ENCODE measurements around the gene IFT80.

The IFT80 gene

GRCh38 chr3:160399125-160400029 is at the start of gene IFT80, which contains the start of gene SMC4:
Gene IFT80, minus strand, starts transcription at chr3:160399225. Its CDS starts 14,625 bp downstream, at chr3:160384600.
Gene SMC4, plus strand, starts transcription at chr3:160399650. Its CDS starts 1,177 bp downstream, at chr3:160400827.
- DNase-seq (ENCODE audit: extremely low read depth in 1 of 2, low read depth in 1 of 2), result peak; percentile 84 to 92

GRCh38 chr3:160447544-160447943 is 48.5 kb upstream of the IFT80 start:
- DNase-seq (ENCODE audit: extremely low read depth in 1 of 2, low read depth in 1 of 2), result no peak

DNA sequence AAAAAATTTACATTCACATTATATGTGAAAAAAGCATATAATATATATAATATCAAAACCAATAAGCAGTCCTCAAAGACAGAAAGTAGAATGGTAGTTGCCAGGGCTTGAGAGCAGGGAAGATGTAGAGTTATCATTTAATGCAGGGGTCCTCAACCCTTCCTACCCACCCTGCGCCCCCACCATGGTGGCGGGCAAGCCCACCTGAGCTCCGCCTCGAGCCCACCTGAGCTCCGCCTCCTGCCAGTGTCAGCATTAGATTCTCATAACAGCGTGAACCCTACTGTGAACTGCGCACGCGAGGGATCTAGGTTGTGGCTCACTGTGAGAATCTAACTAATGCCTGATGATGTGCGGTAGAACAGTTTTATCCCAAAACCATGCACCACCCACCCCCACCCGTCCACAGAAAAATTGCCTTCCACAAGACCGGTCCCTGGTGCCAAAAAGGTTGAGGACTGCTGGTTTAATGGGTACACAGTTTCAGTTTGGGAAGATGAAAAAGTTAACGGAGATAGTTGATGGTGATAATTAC is 47.6 kb upstream of the IFT80 start:
- no peak for DNase-seq (ENCODE audit: extremely low read depth in 1 of 2, low read depth in 1 of 2)

- no peak for DNase-seq (ENCODE audit: extremely low read depth in 1 of 2, low read depth in 1 of 2)
Observed at GRCh38 chr3:160445854-160446253, 46.8 kb upstream of the IFT80 start.

- no peak for DNase-seq (ENCODE audit: extremely low read depth in 1 of 2, low read depth in 1 of 2)
Observed at GRCh38 chr3:160444411-160444810, 45.4 kb upstream of the IFT80 start.

DNA sequence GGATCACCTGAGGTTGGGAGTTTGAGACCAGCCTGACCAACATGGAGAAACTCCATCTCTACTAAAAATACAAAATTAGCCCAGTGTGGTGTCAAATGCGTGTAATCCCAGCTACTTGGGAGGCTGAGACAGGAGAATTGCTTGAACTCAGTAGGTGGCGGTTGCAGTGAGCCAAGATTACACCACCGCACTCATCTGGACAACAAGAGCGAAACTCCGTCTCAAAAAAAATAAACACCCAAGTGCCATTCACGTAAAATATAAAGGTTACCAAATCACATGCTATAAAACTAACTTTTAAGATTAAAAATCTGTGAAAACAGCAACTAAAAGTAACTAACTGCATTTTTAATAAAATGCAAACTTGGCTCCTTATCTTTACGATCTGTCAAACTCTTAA is 41.7 kb upstream of the IFT80 start:
- no peak for DNase-seq (ENCODE audit: extremely low read depth in 1 of 2, low read depth in 1 of 2)

GRCh38 chr3:160437083-160437455 is 38.0 kb upstream of the IFT80 start:
- DNase-seq (ENCODE audit: extremely low read depth in 1 of 2, low read depth in 1 of 2), result no peak

DNA sequence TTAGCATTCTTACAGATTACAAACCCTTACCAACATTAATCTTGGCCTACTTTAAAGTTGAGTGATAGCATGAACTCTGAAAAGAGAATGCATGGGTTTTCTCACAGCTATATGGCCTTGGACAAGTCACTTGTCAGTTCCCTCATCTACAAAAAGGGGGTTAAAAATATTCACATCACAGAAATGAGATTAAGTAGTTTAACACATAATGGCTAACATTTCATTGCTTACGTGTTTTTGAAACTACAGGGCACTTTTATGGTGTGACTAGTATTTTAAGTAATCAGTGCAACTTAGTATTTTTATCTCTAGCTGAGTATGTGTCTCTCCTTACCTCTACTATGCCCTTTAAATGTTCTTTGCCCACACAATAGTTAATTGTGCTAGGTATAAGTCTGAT is 36.7 kb upstream of the IFT80 start:
- no peak for DNase-seq (ENCODE audit: extremely low read depth in 1 of 2, low read depth in 1 of 2)

- DNase-seq (ENCODE audit: extremely low read depth in 1 of 2, low read depth in 1 of 2), result no peak
Observed at GRCh38 chr3:160435095-160435494, 36.1 kb upstream of the IFT80 start.

DNA sequence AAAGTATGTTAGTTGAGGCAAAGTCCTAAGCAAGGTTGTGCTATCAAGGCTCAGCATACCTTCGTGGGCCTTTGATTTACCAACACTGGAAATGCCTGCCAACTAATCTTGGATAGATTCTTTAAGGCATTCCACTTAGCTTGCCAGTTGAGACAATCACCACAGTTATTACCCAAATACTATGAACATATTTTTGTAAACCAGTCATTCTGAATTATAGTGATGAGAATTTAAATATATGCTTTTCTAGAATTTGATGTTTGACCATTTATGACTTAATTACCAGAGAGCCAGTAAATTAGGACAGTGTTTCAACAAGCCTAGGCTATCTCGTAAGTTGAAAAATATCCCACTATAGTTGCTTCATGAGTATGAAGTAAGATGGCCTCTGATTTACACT is 35.0 kb upstream of the IFT80 start:
- no peak for DNase-seq (ENCODE audit: extremely low read depth in 1 of 2, low read depth in 1 of 2)

DNA sequence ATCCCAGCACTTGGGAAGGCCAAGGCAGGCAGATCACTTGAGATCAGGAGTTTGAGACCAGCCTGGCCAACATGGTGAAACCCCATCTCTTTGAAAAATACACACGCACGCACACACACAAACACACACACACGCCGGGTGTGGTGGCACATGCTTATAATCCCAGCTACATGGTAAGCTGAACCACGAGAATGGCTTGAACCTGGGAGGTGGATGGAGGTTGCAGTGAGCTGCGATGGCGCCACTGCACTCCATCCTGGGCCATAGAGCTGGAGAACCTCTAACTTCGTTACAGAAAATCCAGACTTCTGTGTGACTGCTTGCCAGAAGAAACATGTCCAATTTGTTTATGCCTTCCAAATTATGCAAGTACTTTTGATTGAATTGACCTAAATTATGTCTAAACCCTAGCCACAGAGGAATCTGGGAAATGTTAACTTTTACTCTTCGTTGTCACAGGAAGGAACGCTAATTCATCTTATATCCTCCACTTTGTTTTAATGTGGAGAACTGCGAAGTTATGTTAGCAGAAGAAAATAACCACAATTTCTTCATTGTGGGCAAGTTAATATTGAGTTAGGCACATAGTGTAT is 28.9 kb upstream of the IFT80 start:
- DNase-seq (ENCODE audit: extremely low read depth in 1 of 2, low read depth in 1 of 2), result no peak

DNA sequence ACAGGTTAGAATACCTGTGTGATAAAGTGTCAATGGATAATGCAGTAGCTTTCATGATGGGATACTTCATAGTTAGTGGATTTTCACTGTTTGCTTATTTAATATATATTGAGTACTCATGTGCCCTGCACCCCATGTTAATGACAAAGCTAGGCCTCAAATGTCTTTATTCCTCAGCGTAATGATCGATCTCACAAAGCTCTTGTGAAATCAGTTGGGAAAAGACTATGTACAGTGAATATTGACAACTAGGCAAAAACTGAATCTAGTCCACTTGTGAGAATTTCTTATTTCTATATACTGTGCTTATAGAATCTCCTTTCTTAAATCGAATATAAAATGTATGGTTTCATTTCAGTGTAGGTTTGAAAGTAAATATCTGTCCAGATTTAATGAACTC is 18.3 kb upstream of the IFT80 start:
- DNase-seq (ENCODE audit: extremely low read depth in 1 of 2, low read depth in 1 of 2), result no peak

DNA sequence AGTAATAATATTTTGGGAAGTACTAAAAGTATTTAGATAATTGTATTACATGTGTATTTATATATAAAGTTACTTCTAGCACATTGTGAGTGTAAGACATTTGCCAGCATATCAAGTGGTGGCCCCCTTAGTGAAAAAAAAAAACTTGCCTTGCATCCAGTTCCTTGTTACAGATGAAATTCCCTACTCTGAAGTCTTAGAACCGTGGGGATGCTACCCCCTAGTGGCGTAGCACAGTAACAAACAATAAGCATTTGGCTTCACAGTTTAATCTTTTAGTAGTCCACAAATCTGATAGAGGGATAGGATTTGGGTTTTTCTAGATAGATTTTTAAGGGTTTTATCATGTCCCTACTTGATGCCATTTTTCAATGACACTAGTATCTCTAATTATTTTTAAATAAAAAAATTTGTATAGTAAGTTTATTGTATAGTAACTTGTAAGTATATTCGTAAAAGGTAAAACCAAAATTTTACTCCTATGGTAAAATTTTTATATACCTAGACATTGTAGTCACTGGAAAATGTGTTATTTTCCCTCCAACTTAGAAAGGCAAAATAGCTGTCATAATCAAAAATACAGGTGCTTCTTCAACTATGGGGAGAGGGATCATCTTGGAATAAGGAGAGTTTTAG is 14.7 kb upstream of the IFT80 start:
- DNase-seq (ENCODE audit: extremely low read depth in 1 of 2, low read depth in 1 of 2), result peak; percentile 27 to 47

GRCh38 chr3:160412477-160412876 is 13.5 kb upstream of the IFT80 start:
- DNase-seq (ENCODE audit: extremely low read depth in 1 of 2, low read depth in 1 of 2), result no peak

DNA sequence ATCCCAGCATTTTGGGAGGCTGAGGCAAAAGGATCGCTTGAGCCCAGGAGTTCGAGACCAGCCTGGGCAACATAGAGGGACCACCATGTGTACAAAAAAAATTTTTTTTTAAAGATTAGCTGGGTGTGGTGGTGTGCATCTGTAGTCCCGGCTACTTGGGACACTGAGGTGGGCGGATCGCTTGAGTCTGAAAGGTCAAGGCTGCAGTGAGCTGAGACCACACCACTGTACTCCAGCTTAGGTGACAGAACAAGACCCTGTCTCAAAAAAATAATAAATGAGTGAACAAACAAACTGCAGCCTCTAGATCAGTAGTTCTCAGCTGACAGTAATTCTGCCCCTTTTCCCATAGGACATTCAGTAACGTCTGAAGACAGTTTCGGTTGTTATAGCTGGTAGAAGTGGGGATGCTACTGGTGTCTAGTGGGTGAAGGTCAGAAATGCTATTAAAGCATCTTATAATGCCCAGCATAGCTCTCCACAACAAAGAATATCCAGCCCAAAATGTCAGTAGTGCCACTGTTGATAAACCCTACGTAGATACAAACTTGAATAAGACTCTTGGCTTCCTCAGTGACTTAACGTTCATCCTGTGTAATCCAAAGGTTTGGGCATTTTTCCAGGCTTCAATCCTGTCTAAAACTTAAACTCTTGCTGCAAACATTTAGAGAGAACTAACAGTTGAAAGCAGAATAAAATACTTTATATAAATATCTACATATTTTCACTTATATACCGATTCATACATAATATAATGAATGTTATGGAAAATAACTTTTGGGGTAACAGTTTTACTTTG is 11.0 kb upstream of the IFT80 start:
- DNase-seq (ENCODE audit: extremely low read depth in 1 of 2, low read depth in 1 of 2), result no peak

DNA sequence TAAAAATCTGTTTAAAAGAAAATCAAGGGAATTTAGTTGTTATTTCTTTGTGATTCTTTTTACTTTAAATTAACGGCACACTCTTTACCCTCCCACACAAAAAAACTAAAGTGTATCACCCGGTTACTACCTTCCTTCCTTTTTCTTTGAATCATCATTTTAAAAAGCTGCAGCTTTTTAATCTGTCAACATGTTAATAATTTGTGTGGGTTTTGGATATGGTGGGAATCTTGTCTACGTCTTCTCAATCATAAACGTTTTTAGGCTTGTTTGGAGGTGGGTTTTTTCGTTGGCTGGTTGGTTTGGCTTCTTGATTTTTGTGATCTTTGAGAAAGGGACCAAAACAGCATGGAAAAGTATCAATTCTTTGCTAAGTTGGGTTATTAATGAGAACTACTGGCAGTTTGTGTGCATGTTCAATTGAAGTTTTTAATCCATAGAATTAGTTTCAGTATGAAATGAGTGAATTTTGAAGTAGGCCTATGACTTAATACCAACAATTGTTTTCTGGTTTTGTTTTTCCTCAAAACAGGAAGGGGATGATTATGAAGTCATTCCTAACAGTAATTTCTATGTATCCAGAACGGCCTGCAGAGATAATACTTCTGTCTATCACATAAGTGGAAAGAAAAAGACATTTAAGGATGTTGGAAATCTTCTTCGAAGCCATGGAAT is 4.9 kb upstream of the IFT80 start:
- DNase-seq (ENCODE audit: extremely low read depth in 1 of 2, low read depth in 1 of 2), result no peak

DNA sequence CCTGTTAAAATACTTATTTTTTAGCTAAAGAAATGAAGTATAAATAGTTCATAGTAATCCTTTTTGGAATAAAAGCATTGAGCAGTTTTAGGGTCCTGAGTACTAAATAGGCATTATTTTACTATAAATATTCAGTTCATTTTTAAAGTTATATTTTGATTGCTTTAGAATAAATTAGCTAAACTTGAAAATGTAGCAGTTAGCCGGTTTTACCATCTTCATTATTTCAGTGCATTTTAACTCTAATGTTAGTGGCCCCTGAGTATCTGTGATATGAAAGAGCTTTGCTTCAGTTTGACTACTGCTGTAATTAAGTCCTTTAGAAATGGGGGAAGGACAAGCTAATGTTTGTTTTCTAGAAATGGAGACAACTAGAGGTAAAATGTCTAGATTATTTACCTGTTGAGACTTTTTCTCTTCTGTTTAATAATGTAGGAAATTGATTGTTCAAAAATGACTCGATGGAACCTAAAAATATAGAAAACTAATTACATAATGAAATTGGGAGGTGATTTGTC is 4.1 kb upstream of the IFT80 start:
- no peak for DNase-seq (ENCODE audit: extremely low read depth in 1 of 2, low read depth in 1 of 2)

DNA sequence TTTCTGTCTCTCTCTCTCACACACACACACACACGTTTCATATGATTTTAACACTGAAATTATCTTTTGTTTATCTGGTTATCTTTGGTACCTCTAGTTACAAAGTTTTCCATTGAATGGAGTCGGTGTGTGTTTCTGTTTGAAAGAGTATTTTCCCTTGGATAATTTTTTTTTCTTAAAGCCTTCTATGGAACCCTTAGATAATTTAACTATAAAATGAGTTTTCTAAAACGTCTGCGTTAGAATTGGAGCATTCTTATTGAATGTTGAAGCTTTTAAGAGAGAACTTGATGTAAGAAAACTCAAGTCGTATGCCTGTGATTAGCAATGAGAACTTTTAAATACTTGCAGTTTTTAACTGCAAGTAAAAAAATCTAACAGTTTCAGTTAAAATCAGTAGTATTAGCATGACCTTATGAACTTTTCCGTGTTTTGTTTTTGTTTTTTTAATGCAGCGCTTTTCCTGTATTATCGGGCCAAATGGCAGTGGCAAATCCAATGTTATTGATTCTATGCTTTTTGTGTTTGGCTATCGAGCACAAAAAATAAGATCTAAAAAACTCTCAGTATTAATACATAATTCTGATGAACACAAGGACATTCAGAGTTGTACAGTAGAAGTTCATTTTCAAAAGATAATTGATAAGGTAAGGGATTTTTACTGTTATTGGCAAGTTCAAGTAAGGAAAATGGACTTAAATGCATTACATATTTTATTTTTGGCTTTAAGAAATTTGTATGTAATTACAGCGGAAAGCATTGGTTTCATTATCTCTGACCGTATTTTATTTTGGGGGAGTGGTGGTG is 3.4 kb upstream of the IFT80 start:
- DNase-seq (ENCODE audit: extremely low read depth in 1 of 2, low read depth in 1 of 2), result no peak

Data from activated CD8-positive, alpha-beta memory T cell treated with anti-CD3 and anti-CD28 coated beads for 1 hour (primary cell).